A549 (cell line): ENCODE results near the gene ANK2. TPM values are rescaled to one million over a fixed set of nuclear protein-coding genes. Genes with fewer than 3 reads are reported as not detected.
"Not testable (repeated sequence)": the region's sequence is repeated elsewhere in the genome, so short reads cannot be mapped to it uniquely, and the experiment has no call there.

Experiments used
- ATAC-seq, 2 experiments: fragments of 200-7000 bp in 1 of 2; fragments of >200 bp in 1 of 2; cut with Nextera tagmentation in 1 of 2; cut with Tn5 transposase in 1 of 2; 3 replicates each; pipeline versions ENCODE4 v1.8.0 to v1.9.1; 2018 to 2020; ENCODE audit warnings: mild to moderate bottlenecking in 1 of 2, moderate library complexity in 1 of 2
- CTCF ChIA-PET: fragments of 300-600 bp; sonication (Branson Sonifier 250); formaldehyde crosslinking; extraction: SDS; loops from one replicate; lab custom pipeline; 2021; ENCODE audit warnings: antibody characterized with exemption, inconsistent platforms; lab: Yijun Ruan, JAX
- POLR2A ChIA-PET: fragments of 350-600 bp; formaldehyde crosslinking; extraction: SDS; loops from one replicate; lab custom pipeline; 2021; ENCODE audit warnings: antibody characterized with exemption, inconsistent platforms; lab: Yijun Ruan, JAX
- DNase-seq, 2 experiments: peaks; one replicate each; pipeline versions ENCODE4 v3.0.0 to v3.0.0-alpha.2; 2011 to 2016; ENCODE audit warnings: low read depth in 1 of 2, low spot score in 1 of 2
- FAIRE-seq: peaks from 2 replicates; lab custom pipeline; 2011; peaks lifted over from hg19 to GRCh38; lab: Jason Lieb, UNC
- H3K27ac ChIP-seq, 2 experiments: fragments of >200 bp; sonication (Bioruptor Twin); formaldehyde crosslinking; 3 replicates each; pipeline ENCODE4 v1.5.1; 2016 to 2017
- H3K4me1 ChIP-seq: fragments of >200 bp; sonication (Bioruptor Twin); formaldehyde crosslinking; 3 replicates; pipeline ENCODE4 v1.6.1; 2016
- H3K4me2 ChIP-seq: fragments of >200 bp; sonication (Bioruptor Twin); formaldehyde crosslinking; 3 replicates; pipeline ENCODE4 v1.6.1; 2016
- H3K4me3 ChIP-seq: fragments of >200 bp; sonication (Bioruptor Twin); formaldehyde crosslinking; 3 replicates; pipeline ENCODE4 v1.5.1; 2016
- H3K9me3 ChIP-seq: fragments of >200 bp; sonication (Bioruptor Twin); formaldehyde crosslinking; 3 replicates; pipeline ENCODE4 v1.6.1; 2016
- ATOH8 ChIP-seq: fragments of 250-450 bp; sonication (Bioruptor Pico); IDR thresholded peaks from 2 replicates; pipeline ENCODE4 v1.5.0; 2020; ENCODE audit warnings: low read depth, mild to moderate bottlenecking, moderate library complexity
- BHLHE40 ChIP-seq: IDR thresholded peaks from 2 replicates; pipeline ENCODE4 v1.6.1; 2012; ENCODE audit warnings: low read depth, low read length, inconsistent platforms
- EHMT2 ChIP-seq: fragments of 200-600 bp; sonication (generic); IDR thresholded peaks from 2 replicates; pipeline ENCODE4 v1.6.1; 2016; ENCODE audit warnings: antibody characterized with exemption, low read depth, mild to moderate bottlenecking, moderate library complexity
- FOSB ChIP-seq: fragments of 250-450 bp; sonication (Bioruptor Pico); IDR thresholded peaks from 2 replicates; pipeline ENCODE4 v1.5.0; 2020; ENCODE audit warnings: mild to moderate bottlenecking, moderate library complexity
- FOXS1 ChIP-seq: fragments of 250-450 bp; sonication (Bioruptor Pico); IDR thresholded peaks from 2 replicates; pipeline ENCODE4 v1.5.0; 2020; ENCODE audit warnings: mild to moderate bottlenecking, moderate library complexity
- HEYL ChIP-seq: fragments of 250-450 bp; sonication (Bioruptor Pico); IDR thresholded peaks from 2 replicates; pipeline ENCODE4 v1.8.0; 2021; ENCODE audit warnings: mild to moderate bottlenecking, moderate library complexity
- JUN ChIP-seq, 2 experiments: fragments of >200 bp; sonication (Bioruptor Twin); formaldehyde crosslinking; IDR thresholded peaks; 2 replicates in 1 of 2; 3 replicates in 1 of 2; pipeline ENCODE4 v1.6.1; 2016 to 2017
- JUNB ChIP-seq: fragments of >200 bp; sonication (Bioruptor Twin); formaldehyde crosslinking; IDR thresholded peaks from 2 replicates; pipeline ENCODE4 v1.6.1; 2016
- KDM5A ChIP-seq: fragments of 200-600 bp; sonication (generic); IDR thresholded peaks from 2 replicates; pipeline ENCODE4 v1.6.1; 2016; ENCODE audit warnings: antibody characterized with exemption, mild to moderate bottlenecking
- MAZ ChIP-seq: fragments of 150-350 bp; IDR thresholded peaks from 2 replicates; pipeline ENCODE4 v1.6.1; 2014; ENCODE audit warnings: antibody characterized with exemption, low read depth, low read length, borderline replicate concordance
- NFE2L2 ChIP-seq: fragments of 150-350 bp; conservative IDR thresholded peaks from 2 replicates; pipeline ENCODE4 v1.6.1; 2014; ENCODE audit warnings: low read length
- PHF8 ChIP-seq: fragments of 200-600 bp; sonication (generic); IDR thresholded peaks from 2 replicates; pipeline ENCODE4 v1.6.1; 2016; ENCODE audit warnings: low read depth, mild to moderate bottlenecking, antibody characterized with exemption, moderate library complexity, borderline replicate concordance
- RAD21 ChIP-seq, 2 experiments: fragments of >200 bp in 1 of 2; sonication (Bioruptor Twin) in 1 of 2; formaldehyde crosslinking in 1 of 2; IDR thresholded peaks in 1 of 2; conservative IDR thresholded peaks in 1 of 2; 2 replicates in 1 of 2; 3 replicates in 1 of 2; pipeline ENCODE4 v1.6.1; 2012 to 2018; ENCODE audit warnings: inconsistent platforms in 1 of 2
- RNF2 ChIP-seq: fragments of 200-600 bp; sonication (generic); IDR thresholded peaks from 2 replicates; pipeline ENCODE4 v1.6.1; 2016; ENCODE audit warnings: low read depth, mild to moderate bottlenecking, antibody characterized with exemption, moderate library complexity, borderline replicate concordance
- SMC3 ChIP-seq: fragments of >200 bp; sonication (Bioruptor Twin); formaldehyde crosslinking; IDR thresholded peaks from 3 replicates; pipeline ENCODE4 v1.6.1; 2018; ENCODE audit warnings: inconsistent platforms
- SREBF2 ChIP-seq: fragments of 450-650 bp; IDR thresholded peaks from 2 replicates; pipeline ENCODE4 v1.6.1; 2014; ENCODE audit warnings: mild to moderate bottlenecking, moderate library complexity
- ZC3H11A ChIP-seq: fragments of 450-650 bp; IDR thresholded peaks from 2 replicates; pipeline ENCODE4 v1.6.1; 2014; ENCODE audit warnings: antibody characterized with exemption, mild to moderate bottlenecking
- ZFP36 ChIP-seq: fragments of 450-650 bp; IDR thresholded peaks from 2 replicates; pipeline ENCODE4 v1.6.1; 2014; ENCODE audit warnings: borderline replicate concordance; ENCODE audit not compliant: partially characterized antibody
- WGBS: methylation state at CpG from one replicate; pipeline ENCODE4 v1.1.6; 2017; ENCODE audit errors: missing lambda C conversion rate; 5-methylcytosine and 5-hydroxymethylcytosine counted together
- polyA plus RNA-seq, 4 experiments: library from polyadenylated mRNA; depleted of rRNA in 3 of 4; stranded (reverse); fragments of >200 nt; fragmentation: RNase III in 1 of 4; extraction: RNeasy Plus Mini Kit Qiagen cat#74134 plus additional on column Dnase treatment in 1 of 4; gene quantifications; 2 replicates in 3 of 4; 3 replicates in 1 of 4; pipeline ENCODE4 v1.2.3, GENCODE V29; 2011 to 2017
- TF ChIP-seq, protein P1 (sequence below): fragments of >200 bp; sonication (Bioruptor Twin); formaldehyde crosslinking; IDR thresholded peaks from 3 replicates; pipeline ENCODE4 v1.5.1; 2016
- TF ChIP-seq, protein P2 (sequence below): fragments of 200-600 bp; sonication (generic); IDR thresholded peaks from 2 replicates; pipeline ENCODE4 v1.6.1; 2016; ENCODE audit warnings: antibody characterized with exemption, mild to moderate bottlenecking, moderate library complexity

ANK2 gene
- polyA plus RNA-seq, 2 of the 4 experiments (the other 2 are of a cell fraction), result 1.4 to 3.1 TPM

DNA sequence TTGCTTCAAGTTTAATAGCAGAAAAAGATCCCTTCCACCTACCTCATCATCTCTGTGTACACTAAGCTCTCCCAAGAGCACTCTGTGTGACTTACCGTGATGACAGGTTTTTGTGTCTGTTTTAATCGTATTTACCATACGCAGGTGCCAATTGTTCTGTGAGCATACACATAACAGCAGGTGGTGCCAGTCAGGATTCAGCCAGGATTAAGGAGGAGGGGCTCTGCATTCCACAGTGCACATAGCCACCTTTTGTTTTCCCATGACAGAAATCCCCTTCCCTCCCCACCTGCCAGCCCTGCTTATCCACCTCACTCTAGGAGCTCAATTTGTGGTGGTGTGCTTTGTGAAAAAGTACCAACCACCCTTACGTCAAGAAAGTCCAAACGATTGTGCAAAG lies 14.8 kb downstream of the ANK2 start:
- no peak overlapping the region for H3K4me3 ChIP-seq
- 78% methylated on average over 5 of the region's 5 CpGs for WGBS
- H3K27ac ChIP-seq, result no peak overlapping the region
- ATAC-seq, result no peak
- no peaks in the 10 kb centered on the region for H3K9me3 ChIP-seq
- ChIA-PET CTCF (no interaction called here), POLR2A (no interaction called here)
- no peak overlapping the region for H3K4me2 ChIP-seq
- no peak for TF ChIP-seq PHF8
- no peak for TF ChIP-seq JUN (IDR thresholded peaks at IDR 0.05)
- TF ChIP-seq BHLHE40, result no peak
- TF ChIP-seq, protein P1, sequence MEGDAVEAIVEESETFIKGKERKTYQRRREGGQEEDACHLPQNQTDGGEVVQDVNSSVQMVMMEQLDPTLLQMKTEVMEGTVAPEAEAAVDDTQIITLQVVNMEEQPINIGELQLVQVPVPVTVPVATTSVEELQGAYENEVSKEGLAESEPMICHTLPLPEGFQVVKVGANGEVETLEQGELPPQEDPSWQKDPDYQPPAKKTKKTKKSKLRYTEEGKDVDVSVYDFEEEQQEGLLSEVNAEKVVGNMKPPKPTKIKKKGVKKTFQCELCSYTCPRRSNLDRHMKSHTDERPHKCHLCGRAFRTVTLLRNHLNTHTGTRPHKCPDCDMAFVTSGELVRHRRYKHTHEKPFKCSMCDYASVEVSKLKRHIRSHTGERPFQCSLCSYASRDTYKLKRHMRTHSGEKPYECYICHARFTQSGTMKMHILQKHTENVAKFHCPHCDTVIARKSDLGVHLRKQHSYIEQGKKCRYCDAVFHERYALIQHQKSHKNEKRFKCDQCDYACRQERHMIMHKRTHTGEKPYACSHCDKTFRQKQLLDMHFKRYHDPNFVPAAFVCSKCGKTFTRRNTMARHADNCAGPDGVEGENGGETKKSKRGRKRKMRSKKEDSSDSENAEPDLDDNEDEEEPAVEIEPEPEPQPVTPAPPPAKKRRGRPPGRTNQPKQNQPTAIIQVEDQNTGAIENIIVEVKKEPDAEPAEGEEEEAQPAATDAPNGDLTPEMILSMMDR, result no peak
- TF ChIP-seq RNF2, result no peak
- no peak for TF ChIP-seq KDM5A
- no peak for FAIRE-seq
- no peak for DNase-seq
- H3K4me1 ChIP-seq, result no peaks in the 10 kb centered on the region

GRCh38 chr4:113065629-113066028 lies 16.2 kb downstream of the ANK2 start:
- H3K4me2 ChIP-seq, result no peak overlapping the region
- POLR2A ChIA-PET, result no interaction called here
- H3K4me1 ChIP-seq, result no peaks in the 10 kb centered on the region
- H3K9me3 ChIP-seq, result no peaks in the 10 kb centered on the region
- H3K4me3 ChIP-seq, result no peak overlapping the region
- FAIRE-seq (no peak), ATAC-seq (no peak), DNase-seq (no peak)
- TF ChIP-seq SREBF2, result no peak
- no peak for TF ChIP-seq SMC3
- TF ChIP-seq HEYL, result no peak
- TF ChIP-seq JUNB, result no peak
- TF ChIP-seq EHMT2, result no peak
- TF ChIP-seq FOXS1 (CRISPR knock-in tag), result no peak
- TF ChIP-seq, protein P1, result no peak
- TF ChIP-seq RAD21 (conservative IDR thresholded peaks at IDR 0.05 in 1 of 2, IDR thresholded peaks at IDR 0.05 in 1 of 2), result no peak
- CTCF ChIA-PET, result interaction anchor here (0.9 kb wide), 1 partner anchor 29 kb away, joined by 3 read pairs; no protein-coding TSS in a partner anchor
- WGBS, result 58% methylated on average over 3 of the region's 3 CpGs
- no peak overlapping the region for H3K27ac ChIP-seq

GRCh38 chr4:113068771-113069170 lies 19.3 kb downstream of the ANK2 start:
- H3K27ac ChIP-seq, ATAC-seq, CTCF ChIA-PET, H3K4me3 ChIP-seq, H3K9me3 ChIP-seq, H3K4me1 ChIP-seq, FAIRE-seq, DNase-seq, H3K4me2 ChIP-seq, POLR2A ChIA-PET: not testable (repeated sequence)
- WGBS, result 51% methylated on average over 3 of the region's 3 CpGs

DNA sequence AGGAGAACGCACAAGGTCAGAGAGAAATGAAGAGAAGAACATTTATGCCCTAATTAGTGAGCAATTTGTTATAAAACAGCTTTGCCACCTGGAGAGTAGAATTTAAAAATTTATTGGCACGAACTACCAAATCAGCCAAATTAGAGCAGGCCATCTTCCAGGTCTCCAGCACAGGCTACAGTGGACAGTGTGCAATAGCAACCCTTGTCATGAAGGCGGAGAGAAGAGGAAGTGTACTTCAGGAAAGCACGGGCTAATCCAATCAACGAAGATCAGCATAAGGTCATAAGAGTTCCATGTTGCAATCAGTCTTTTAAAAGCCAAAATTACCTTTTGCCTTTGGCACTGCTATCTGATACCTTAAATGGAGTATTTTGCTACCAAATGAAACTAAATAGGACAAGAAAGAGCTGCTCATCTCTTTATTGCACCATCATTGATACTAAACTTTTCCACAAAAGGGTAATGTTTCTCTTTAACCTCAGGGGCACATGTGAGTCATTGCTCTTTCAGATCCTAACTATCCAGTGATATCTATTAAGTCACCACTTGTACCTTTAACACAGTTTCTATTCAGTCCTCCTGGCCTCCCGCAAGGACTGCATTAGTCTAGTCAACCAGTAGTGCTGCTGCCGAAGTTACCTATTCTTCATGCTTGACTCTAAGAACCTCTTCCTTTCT lies 19.9 kb downstream of the ANK2 start:
- no peak overlapping the region for H3K27ac ChIP-seq
- POLR2A ChIA-PET, result no interaction called here
- no peak overlapping the region for H3K4me3 ChIP-seq
- FAIRE-seq, result no peak
- CTCF ChIA-PET, result no interaction called here
- 46% methylated on average over 7 of the region's 7 CpGs for WGBS
- no peak for ATAC-seq
- H3K4me1 ChIP-seq, result no peaks in the 10 kb centered on the region
- peak in 1 of 2 experiments; percentile 2 for DNase-seq
- H3K9me3 ChIP-seq, result no peaks in the 10 kb centered on the region
- H3K4me2 ChIP-seq, result no peak overlapping the region
- TF ChIP-seq MAZ (no peak), ZC3H11A (no peak), EHMT2 (no peak), NFE2L2 (no peak), FOSB (CRISPR knock-in tag) (no peak), ATOH8 (no peak), ZFP36 (no peak)
- TF ChIP-seq, protein P2, sequence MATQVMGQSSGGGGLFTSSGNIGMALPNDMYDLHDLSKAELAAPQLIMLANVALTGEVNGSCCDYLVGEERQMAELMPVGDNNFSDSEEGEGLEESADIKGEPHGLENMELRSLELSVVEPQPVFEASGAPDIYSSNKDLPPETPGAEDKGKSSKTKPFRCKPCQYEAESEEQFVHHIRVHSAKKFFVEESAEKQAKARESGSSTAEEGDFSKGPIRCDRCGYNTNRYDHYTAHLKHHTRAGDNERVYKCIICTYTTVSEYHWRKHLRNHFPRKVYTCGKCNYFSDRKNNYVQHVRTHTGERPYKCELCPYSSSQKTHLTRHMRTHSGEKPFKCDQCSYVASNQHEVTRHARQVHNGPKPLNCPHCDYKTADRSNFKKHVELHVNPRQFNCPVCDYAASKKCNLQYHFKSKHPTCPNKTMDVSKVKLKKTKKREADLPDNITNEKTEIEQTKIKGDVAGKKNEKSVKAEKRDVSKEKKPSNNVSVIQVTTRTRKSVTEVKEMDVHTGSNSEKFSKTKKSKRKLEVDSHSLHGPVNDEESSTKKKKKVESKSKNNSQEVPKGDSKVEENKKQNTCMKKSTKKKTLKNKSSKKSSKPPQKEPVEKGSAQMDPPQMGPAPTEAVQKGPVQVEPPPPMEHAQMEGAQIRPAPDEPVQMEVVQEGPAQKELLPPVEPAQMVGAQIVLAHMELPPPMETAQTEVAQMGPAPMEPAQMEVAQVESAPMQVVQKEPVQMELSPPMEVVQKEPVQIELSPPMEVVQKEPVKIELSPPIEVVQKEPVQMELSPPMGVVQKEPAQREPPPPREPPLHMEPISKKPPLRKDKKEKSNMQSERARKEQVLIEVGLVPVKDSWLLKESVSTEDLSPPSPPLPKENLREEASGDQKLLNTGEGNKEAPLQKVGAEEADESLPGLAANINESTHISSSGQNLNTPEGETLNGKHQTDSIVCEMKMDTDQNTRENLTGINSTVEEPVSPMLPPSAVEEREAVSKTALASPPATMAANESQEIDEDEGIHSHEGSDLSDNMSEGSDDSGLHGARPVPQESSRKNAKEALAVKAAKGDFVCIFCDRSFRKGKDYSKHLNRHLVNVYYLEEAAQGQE, result no peak
